CD4-positive, alpha-beta T cell treated with Interleukin-2 at 100 ng/mL for 4 hours (primary cell): ENCODE data around the gene SCFD1.

ENCODE experiments used
- DNase-seq: peaks from one replicate; pipeline ENCODE4 v3.0.0-alpha.2; 2020; ENCODE audit warnings: low spot score

Gene SCFD1

DNA sequence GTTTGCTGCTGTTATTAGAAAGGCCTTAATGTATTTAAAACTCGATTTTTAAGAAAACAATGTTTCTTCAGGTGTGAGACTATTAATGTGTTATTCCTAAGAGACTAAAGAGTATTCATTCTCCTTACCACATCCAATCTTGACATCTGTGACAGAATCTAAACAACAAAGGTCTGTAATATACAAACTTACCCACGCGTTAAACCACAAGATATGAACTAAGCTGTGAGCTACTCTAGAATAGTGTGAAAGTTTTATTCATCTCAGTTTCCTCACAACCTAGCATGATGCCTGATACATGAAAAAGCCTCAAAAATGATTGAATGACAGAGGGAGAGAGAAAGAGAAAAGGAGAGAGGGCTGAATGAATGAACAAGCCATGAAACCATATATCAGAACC is 135.0 kb downstream of the SCFD1 start:
- no peak for DNase-seq

DNA sequence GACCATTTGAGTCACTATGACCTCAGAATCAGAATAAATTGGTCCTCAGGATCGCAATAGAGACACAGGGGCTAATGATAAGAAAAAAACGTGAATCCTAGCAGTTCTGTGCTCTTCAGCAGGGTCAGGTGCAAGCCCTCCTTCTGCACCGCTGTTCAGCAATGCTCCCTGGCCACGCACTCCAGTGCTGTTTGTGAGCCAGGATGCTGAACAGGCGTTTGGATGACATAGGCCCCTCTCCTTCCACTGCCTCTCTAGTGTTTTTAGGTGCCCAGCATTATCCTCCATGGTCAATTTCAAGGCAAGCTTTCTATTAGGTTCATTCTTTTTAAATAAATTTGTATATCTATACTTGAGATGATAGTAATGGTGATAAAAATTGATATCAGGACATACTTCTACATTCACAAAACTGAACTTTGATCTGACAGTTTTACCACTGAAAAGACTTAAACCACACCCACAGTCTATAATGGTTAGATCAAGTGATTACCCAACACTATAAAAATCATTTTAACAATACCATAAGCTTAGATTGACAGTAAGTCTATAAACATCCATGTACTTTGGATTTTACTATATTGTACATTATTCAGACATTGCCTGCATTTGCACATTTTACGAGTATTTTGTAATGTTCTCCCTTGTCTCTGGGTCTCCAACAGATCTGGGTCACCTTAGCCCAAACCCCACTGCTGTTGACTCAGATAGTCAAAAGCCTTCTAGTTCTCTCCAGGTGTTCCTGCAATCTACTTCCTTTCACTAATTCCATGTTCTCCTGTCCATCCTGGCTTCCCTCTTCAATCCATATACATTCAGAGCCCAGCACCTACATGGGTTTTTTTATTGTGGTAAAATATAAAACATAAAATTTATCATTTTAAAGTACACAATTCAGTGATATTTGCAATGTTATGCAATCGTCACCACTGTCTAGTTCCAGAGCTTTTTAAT is 137.3 kb downstream of the SCFD1 start:
- DNase-seq, result no peak

- no peak for DNase-seq
Measured at GRCh38 chr14:30763891-30764290, 141.8 kb downstream of the SCFD1 start.

DNA sequence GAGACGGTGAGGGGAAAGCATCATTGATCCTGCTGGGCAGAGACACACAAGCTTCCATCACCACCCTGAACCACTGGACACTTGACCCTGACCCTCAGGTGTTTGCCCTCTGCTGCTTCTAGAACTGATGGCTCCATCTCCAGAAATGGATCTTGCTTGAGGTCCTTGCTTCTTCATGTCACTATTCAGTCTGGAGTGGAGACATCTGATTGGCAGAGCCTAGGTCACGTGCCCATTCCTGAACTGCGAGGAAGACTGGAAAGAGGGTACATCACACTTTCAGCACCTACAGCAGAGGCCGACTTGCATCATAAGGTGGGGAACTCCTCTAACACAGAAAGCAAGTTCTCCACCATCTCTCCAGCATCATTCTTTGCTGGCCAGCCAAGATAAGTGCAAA is 145.5 kb downstream of the SCFD1 start:
- no peak for DNase-seq

DNA sequence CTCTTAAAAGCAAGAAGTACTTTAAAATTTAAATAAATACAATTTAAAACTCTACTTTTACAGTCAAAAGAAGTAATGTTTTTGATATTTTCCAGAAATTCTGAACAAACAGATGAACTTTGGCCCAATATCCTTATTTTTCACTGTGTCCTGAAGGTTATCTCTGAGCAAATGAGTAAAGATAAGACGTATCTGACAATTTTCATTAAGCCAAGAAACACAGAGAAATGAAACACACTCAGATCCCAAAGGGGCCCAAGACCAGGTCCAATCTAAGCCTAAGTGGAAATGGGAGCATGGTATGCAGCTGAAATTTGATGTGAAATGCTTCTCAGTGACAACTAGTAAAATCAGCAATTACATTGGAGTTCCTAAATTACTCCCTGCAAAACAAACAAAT is 146.7 kb downstream of the SCFD1 start:
- no peak for DNase-seq

GRCh38 chr14:30770376-30770775 is 148.3 kb downstream of the SCFD1 start:
- DNase-seq, result no peak

- DNase-seq, result no peak
Measured at GRCh38 chr14:30771595-30771994, 149.5 kb downstream of the SCFD1 start.

- no peak for DNase-seq
Measured at GRCh38 chr14:30779210-30779609, 157.1 kb downstream of the SCFD1 start.
